ENCODE measurements around the gene SLC24A3.
A peak's percentile ranks its signal among the peaks of the same experiment; 100 is the strongest.
"Not testable (repeated sequence)": the region's sequence is repeated elsewhere in the genome, so short reads cannot be mapped to it uniquely, and the experiment has no call there.

Gene SLC24A3

GRCh38 chr20:19749618-19750071 is 537.2 kb downstream of the SLC24A3 start:
- CTCF ChIA-PET = no interaction called here
- POLR2A ChIA-PET = no interaction called here
- no peak for DNase-seq (ENCODE audit: extremely low spot score)
- TF ChIP-seq HDGF (IDR thresholded peaks at IDR 0.05; ENCODE audit: borderline replicate concordance) (no peak), NFRKB (IDR thresholded peaks at IDR 0.05) (no peak), ZNF384 (IDR thresholded peaks at IDR 0.05) (no peak), SUZ12 (IDR thresholded peaks at IDR 0.05) (no peak), LEF1 (IDR thresholded peaks at IDR 0.05; ENCODE audit: borderline replicate concordance) (no peak), CTBP1 (IDR thresholded peaks at IDR 0.05; ENCODE audit: borderline replicate concordance) (no peak)
- TF ChIP-seq, protein P1, sequence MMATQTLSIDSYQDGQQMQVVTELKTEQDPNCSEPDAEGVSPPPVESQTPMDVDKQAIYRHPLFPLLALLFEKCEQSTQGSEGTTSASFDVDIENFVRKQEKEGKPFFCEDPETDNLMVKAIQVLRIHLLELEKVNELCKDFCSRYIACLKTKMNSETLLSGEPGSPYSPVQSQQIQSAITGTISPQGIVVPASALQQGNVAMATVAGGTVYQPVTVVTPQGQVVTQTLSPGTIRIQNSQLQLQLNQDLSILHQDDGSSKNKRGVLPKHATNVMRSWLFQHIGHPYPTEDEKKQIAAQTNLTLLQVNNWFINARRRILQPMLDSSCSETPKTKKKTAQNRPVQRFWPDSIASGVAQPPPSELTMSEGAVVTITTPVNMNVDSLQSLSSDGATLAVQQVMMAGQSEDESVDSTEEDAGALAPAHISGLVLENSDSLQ (IDR thresholded peaks at IDR 0.05) = no peak

GRCh38 chr20:19750101-19750606 is 537.7 kb downstream of the SLC24A3 start:
- POLR2A ChIA-PET = no interaction called here
- no peak for DNase-seq (ENCODE audit: extremely low spot score)
- TF ChIP-seq, protein P1 (IDR thresholded peaks at IDR 0.05) = no peak
- no peak for TF ChIP-seq ARNT (IDR thresholded peaks at IDR 0.05)
- TF ChIP-seq ZNF384 (IDR thresholded peaks at IDR 0.05) = no peak
- TF ChIP-seq NFRKB (IDR thresholded peaks at IDR 0.05) = no peak
- TF ChIP-seq SUZ12 (IDR thresholded peaks at IDR 0.05) = no peak
- TF ChIP-seq FOXM1 (IDR thresholded peaks at IDR 0.05; ENCODE audit: borderline replicate concordance) = no peak
- no peak for TF ChIP-seq FOXA1 (IDR thresholded peaks at IDR 0.05)
- no peak for TF ChIP-seq FOXK2 (IDR thresholded peaks at IDR 0.05)
- TF ChIP-seq TARDBP (IDR thresholded peaks at IDR 0.05) = no peak
- no peak for TF ChIP-seq HDGF (IDR thresholded peaks at IDR 0.05; ENCODE audit: borderline replicate concordance)
- TF ChIP-seq ELF4 (IDR thresholded peaks at IDR 0.05) = no peak
- no peak for TF ChIP-seq CTBP1 (IDR thresholded peaks at IDR 0.05; ENCODE audit: borderline replicate concordance)
- TF ChIP-seq BHLHE40 (IDR thresholded peaks at IDR 0.05; ENCODE audit: borderline replicate concordance) = no peak
- TF ChIP-seq SP1 (IDR thresholded peaks at IDR 0.05) = no peak
- no peak for TF ChIP-seq L3MBTL2 (conservative IDR thresholded peaks at IDR 0.05)
- TF ChIP-seq LEF1 (IDR thresholded peaks at IDR 0.05; ENCODE audit: borderline replicate concordance) = no peak
- CTCF ChIA-PET = no interaction called here

GRCh38 chr20:19750907-19751636 is 538.6 kb downstream of the SLC24A3 start:
- no peak for TF ChIP-seq ARNT (IDR thresholded peaks at IDR 0.05)
- TF ChIP-seq SUZ12 (IDR thresholded peaks at IDR 0.05) = no peak
- no peak for TF ChIP-seq HDGF (IDR thresholded peaks at IDR 0.05; ENCODE audit: borderline replicate concordance)
- TF ChIP-seq BHLHE40 (IDR thresholded peaks at IDR 0.05; ENCODE audit: borderline replicate concordance) = no peak
- POLR2A ChIA-PET = no interaction called here
- CTCF ChIA-PET = no interaction called here
- no peak for DNase-seq (ENCODE audit: extremely low spot score)

GRCh38 chr20:19754201-19754600 is 541.8 kb downstream of the SLC24A3 start:
- DNase-seq (ENCODE audit: extremely low spot score); CTCF ChIA-PET; POLR2A ChIA-PET: not testable (repeated sequence)

GRCh38 chr20:19756761-19757486 is 544.5 kb downstream of the SLC24A3 start:
- ChIA-PET CTCF (interaction anchor here (0.6 kb wide), 1 partner anchor 1118 kb away, joined by 3 read pairs; no protein-coding TSS in a partner anchor), POLR2A (interaction anchor here (0.8 to 1.6 kb wide), 5 partner anchors 15 to 295 kb away, joined by 3 to 4 read pairs (median 3); partner anchors contain the start of genes CFAP61 and CRNKL1)
- no peak for DNase-seq (ENCODE audit: extremely low spot score)
- TF ChIP-seq L3MBTL2 (conservative IDR thresholded peaks at IDR 0.05) = 0 out of 2 replicates have a peak, but pooled peaks have one; percentile 7
- no peak for TF ChIP-seq ZNF384 (IDR thresholded peaks at IDR 0.05)

GRCh38 chr20:19757487-19758132 is 545.2 kb downstream of the SLC24A3 start:
- TF ChIP-seq TARDBP (IDR thresholded peaks at IDR 0.05) = no peak
- POLR2A ChIA-PET = interaction anchor here (0.7 to 1.6 kb wide), 7 partner anchors 14 to 295 kb away, joined by 3 to 4 read pairs (median 3); partner anchors contain the start of genes CFAP61, CRNKL1 and NAA20
- CTCF ChIA-PET = interaction anchor here (0.6 kb wide), 1 partner anchor 1118 kb away, joined by 3 read pairs; no protein-coding TSS in a partner anchor

DNA sequence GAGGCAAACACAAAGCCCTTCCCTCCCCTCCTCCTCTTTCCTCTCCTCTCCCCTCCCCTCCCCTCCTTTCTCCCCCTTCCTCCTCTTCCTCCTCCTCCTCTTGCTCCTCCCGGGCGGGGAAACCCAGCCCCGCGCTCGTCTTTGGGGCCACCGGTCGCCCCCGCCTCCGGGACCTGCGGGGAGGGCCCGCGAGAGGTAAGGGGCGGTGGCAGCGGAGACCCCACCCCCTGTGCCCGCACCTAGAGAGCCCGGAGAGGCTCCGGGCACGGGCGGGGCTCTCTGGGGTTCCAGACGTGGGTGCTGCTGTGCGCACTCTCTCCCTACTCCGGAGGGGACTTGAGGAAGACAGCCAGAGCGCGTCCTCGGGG is 545.7 kb downstream of the SLC24A3 start, which contains the start of gene RIN2:
Gene RIN2 (plus strand): TSS at position 126 of the 368 bp plus-strand sequence. CDS start 131,344 bp downstream, outside the sequence.
- TF ChIP-seq HDGF (IDR thresholded peaks at IDR 0.05; ENCODE audit: borderline replicate concordance) = peak; percentile 71; the same call in 1 of the 2 replicates
- TF ChIP-seq L3MBTL2 (conservative IDR thresholded peaks at IDR 0.05) = no peak
- ChIA-PET CTCF (no interaction called here), POLR2A (interaction anchor here (0.7 to 1.6 kb wide), 7 partner anchors 14 to 294 kb away, joined by 3 to 4 read pairs (median 3); partner anchors contain the start of genes CFAP61, CRNKL1 and NAA20)
- DNase-seq (ENCODE audit: extremely low spot score) = peak; percentile 61

More at GRCh38 chr20:19757487-19758132, 545.2 kb downstream of the SLC24A3 start:
- peak; percentile 94 for DNase-seq (ENCODE audit: extremely low spot score)
